SU-DHL-6 (cell line): ENCODE data around the gene RAD51B.

Source experiments
- EZH2phosphoT487 ChIP-seq: fragments of 200-600 bp; sonication (generic), shearing (Covaris generic); conservative IDR thresholded peaks from 2 replicates; pipeline ENCODE4 v1.6.1; 2018; ENCODE audit warnings: mild to moderate bottlenecking, antibody characterized with exemption, low read length, moderate library complexity, mixed read lengths
- TF ChIP-seq, protein P1 (sequence below): fragments of 200-600 bp; sonication (generic); IDR thresholded peaks from one replicate; pipeline ENCODE4 v1.5.1; 2017; ENCODE audit warnings: antibody characterized with exemption, mild to moderate bottlenecking, low read length, moderate library complexity; ENCODE audit not compliant: insufficient read depth, poor library complexity, severe bottlenecking

DNA sequence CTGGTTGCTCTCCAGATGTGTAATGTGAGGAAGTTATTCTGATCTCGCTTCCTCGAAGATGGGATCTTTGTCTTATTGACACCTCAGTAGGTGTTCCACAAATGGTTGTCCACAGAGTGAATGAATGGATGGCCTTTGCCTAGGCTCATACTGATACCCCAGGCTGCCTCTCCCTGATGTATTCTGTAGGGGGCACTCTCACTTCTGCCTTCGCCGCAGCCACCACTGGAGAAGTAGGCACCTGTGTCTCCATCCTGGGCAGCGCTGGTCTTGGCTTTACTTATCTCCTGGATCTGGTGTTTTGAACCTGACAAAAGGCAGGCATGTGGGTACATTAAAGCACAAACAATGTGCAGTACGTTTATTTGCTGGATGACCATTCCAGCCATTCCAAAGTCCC is 891.2 kb downstream of the RAD51B start:
- TF ChIP-seq, protein P1, sequence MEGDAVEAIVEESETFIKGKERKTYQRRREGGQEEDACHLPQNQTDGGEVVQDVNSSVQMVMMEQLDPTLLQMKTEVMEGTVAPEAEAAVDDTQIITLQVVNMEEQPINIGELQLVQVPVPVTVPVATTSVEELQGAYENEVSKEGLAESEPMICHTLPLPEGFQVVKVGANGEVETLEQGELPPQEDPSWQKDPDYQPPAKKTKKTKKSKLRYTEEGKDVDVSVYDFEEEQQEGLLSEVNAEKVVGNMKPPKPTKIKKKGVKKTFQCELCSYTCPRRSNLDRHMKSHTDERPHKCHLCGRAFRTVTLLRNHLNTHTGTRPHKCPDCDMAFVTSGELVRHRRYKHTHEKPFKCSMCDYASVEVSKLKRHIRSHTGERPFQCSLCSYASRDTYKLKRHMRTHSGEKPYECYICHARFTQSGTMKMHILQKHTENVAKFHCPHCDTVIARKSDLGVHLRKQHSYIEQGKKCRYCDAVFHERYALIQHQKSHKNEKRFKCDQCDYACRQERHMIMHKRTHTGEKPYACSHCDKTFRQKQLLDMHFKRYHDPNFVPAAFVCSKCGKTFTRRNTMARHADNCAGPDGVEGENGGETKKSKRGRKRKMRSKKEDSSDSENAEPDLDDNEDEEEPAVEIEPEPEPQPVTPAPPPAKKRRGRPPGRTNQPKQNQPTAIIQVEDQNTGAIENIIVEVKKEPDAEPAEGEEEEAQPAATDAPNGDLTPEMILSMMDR = no peak
- TF ChIP-seq EZH2phosphoT487 = no peak
